ENCODE measurements around the gene EXOC4.

Gene EXOC4

DNA sequence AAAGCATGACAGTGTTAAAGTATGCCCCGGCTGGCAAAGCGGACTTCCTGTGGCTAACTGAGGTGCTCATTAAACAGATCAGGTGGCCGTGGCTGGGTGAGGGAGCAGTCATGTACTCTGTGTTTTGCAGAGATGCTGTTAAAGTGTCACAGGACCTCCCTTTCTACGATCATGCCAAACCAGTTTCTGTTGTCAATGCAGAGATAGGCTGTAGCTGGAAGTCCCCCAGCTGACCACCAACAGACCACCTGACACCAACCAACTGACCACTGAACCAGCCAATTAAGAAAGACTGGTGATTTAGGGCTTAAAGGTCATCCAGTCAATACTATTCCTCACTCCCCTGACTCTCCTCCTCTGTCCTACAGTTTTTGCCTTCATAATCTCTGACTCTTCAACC lies 443.2 kb downstream of the EXOC4 start:
- Histone ChIP-seq H3K27ac (no peak overlapping the region), H3K4me3 (no peak overlapping the region)
- DNase-seq (ENCODE audit: low spot score): no peak
- TF ChIP-seq, protein P1, sequence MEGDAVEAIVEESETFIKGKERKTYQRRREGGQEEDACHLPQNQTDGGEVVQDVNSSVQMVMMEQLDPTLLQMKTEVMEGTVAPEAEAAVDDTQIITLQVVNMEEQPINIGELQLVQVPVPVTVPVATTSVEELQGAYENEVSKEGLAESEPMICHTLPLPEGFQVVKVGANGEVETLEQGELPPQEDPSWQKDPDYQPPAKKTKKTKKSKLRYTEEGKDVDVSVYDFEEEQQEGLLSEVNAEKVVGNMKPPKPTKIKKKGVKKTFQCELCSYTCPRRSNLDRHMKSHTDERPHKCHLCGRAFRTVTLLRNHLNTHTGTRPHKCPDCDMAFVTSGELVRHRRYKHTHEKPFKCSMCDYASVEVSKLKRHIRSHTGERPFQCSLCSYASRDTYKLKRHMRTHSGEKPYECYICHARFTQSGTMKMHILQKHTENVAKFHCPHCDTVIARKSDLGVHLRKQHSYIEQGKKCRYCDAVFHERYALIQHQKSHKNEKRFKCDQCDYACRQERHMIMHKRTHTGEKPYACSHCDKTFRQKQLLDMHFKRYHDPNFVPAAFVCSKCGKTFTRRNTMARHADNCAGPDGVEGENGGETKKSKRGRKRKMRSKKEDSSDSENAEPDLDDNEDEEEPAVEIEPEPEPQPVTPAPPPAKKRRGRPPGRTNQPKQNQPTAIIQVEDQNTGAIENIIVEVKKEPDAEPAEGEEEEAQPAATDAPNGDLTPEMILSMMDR (IDR thresholded peaks at IDR 0.05): no peak

GRCh38 chr7:133697585-133697984 lies 444.7 kb downstream of the EXOC4 start:
- Histone ChIP-seq H3K4me3 (no peak overlapping the region), H3K27ac (no peak overlapping the region)
- DNase-seq (ENCODE audit: low spot score): no peak
- TF ChIP-seq, protein P1 (IDR thresholded peaks at IDR 0.05): no peak

DNA sequence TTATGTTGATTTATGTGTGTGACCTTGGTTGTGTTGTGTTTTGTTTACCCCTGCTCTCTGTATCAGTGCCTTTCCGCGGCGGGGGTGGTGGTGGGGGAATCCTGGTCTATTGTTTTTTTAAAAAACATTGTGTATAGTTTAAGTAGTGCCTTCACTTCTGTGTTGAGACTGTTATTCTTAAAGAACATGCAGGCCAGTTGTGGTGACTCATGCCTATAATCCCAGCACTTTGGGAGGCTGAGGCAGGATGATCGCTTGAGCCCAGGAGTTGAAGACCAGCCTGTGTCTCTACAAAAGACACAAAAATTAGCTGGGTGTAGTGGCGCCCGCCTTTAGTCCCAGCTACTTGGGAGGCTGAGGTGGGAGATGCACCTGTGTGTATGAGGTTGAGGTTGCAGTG lies 445.2 kb downstream of the EXOC4 start:
- no peak overlapping the region for H3K27ac ChIP-seq
- no peak overlapping the region for H3K4me3 ChIP-seq
- TF ChIP-seq, protein P1 (IDR thresholded peaks at IDR 0.05): no peak
- no peak for DNase-seq (ENCODE audit: low spot score)

- TF ChIP-seq, protein P1 (IDR thresholded peaks at IDR 0.05): no peak
- H3K27ac ChIP-seq: no peak overlapping the region
- no peak overlapping the region for H3K4me3 ChIP-seq
- no peak for DNase-seq (ENCODE audit: low spot score)
Measured at GRCh38 chr7:133699386-133699785, 446.5 kb downstream of the EXOC4 start.

DNA sequence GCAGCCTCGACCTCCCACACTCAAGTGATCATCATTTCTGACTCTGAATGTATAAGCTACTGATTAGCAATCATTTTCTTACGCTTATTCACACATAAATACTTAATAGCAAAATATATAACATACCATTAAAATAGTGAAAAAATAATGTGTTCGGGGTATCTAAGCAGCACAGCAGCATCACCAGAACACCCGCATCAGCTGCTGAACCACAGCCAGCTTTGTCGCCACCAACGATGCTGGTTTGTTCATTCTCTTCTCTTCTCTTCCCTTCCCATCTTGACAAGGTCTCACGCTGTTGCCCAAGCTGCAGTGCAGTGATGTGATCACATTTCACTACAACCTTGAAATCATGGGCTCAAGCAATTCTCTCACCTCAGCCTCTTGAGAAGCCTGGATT lies 449.2 kb downstream of the EXOC4 start:
- Histone ChIP-seq H3K27ac (no peak overlapping the region), H3K4me3 (no peak overlapping the region)
- DNase-seq (ENCODE audit: low spot score): no peak
- TF ChIP-seq, protein P1 (IDR thresholded peaks at IDR 0.05): no peak

DNA sequence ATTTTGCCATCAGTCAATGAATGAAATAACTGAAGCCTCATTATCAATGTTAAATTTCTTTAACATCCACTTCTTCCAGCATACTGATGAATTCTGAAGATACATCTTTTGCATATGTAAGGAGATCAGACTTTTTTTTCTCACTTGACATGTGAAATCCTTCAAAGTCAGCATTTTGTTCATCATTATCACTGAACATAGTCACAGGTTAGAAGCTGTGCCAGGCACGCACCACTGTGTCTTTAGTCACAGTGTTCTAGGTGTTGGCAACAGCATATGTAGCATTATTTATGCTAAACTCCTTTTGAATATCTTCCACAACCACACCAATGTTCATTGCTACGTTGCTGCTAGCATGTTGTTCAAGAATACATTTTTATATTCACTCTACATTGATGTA lies 450.1 kb downstream of the EXOC4 start:
- Histone ChIP-seq H3K4me3 (no peak overlapping the region), H3K27ac (no peak overlapping the region)
- no peak for DNase-seq (ENCODE audit: low spot score)
- TF ChIP-seq, protein P1 (IDR thresholded peaks at IDR 0.05): no peak

- H3K27ac ChIP-seq: no peak overlapping the region
- DNase-seq (ENCODE audit: low spot score): no peak
- no peak overlapping the region for H3K4me3 ChIP-seq
- TF ChIP-seq, protein P1 (IDR thresholded peaks at IDR 0.05): no peak
Measured at GRCh38 chr7:133703547-133703946, 450.7 kb downstream of the EXOC4 start.

All from coronary artery (tissue), 2 donors.